K562 (cell line): Measurements from ENCODE around the gene PDRG1. TPM values are rescaled to one million over a fixed set of nuclear protein-coding genes. Genes with fewer than 3 reads are reported as not detected.
A peak's percentile ranks its signal among the peaks of the same experiment; 100 is the strongest.

Experiments used
- DMBX1 ChIP-seq: fragments of 250-450 bp; sonication (Bioruptor Pico); IDR thresholded peaks from 2 replicates; pipeline ENCODE4 v1.8.0; 2022; ENCODE audit warnings: inconsistent platforms, mild to moderate bottlenecking, moderate library complexity, borderline replicate concordance
- EHMT2 ChIP-seq: fragments of 450-650 bp; IDR thresholded peaks from 2 replicates; pipeline ENCODE4 v1.6.1; 2018; ENCODE audit warnings: antibody characterized with exemption
- ELF1 ChIP-seq: fragments of 200-800 bp; sonication (Bioruptor generic); IDR thresholded peaks from 2 replicates; pipeline ENCODE4 v1.6.1; 2016; ENCODE audit warnings: missing genetic modification characterization, missing compliant biosample characterization
- HDAC1 ChIP-seq, 2 experiments: fragments of 450-650 bp; IDR thresholded peaks; 2 replicates each; pipeline ENCODE4 v1.6.1; 2016 to 2017; ENCODE audit warnings: inconsistent platforms in 1 of 2, mild to moderate bottlenecking in 1 of 2, moderate library complexity in 1 of 2
- HNRNPH1 ChIP-seq: fragments of 200-400 bp; formaldehyde crosslinking; optimal IDR thresholded peaks from 2 replicates; pipeline ENCODE3; 2017; ENCODE audit warnings: low read depth, mild to moderate bottlenecking, low read length, moderate library complexity
- HSF4 ChIP-seq: fragments of 250-450 bp; sonication (Bioruptor Pico); IDR thresholded peaks from 2 replicates; pipeline ENCODE4 v2.1.2; 2022; ENCODE audit warnings: mild to moderate bottlenecking, moderate library complexity, borderline replicate concordance
- NFE2 ChIP-seq: IDR thresholded peaks from 2 replicates; pipeline ENCODE4 v1.6.1; 2014; ENCODE audit warnings: antibody characterized with exemption, low read depth
- NR1H2 ChIP-seq: sonication (generic); formaldehyde crosslinking; IDR thresholded peaks from 2 replicates; pipeline ENCODE4 v1.4.0; 2020; ENCODE audit warnings: mild to moderate bottlenecking, missing genetic modification reagents
- NR3C1 ChIP-seq: sonication (generic); formaldehyde crosslinking; IDR thresholded peaks from 2 replicates; pipeline ENCODE4 v1.8.1; 2022; ENCODE audit warnings: missing genetic modification reagents
- RB1 ChIP-seq: fragments of 450-650 bp; IDR thresholded peaks from 2 replicates; pipeline ENCODE4 v1.6.1; 2017; ENCODE audit warnings: low read depth, mild to moderate bottlenecking
- SMARCA5 ChIP-seq: fragments of 450-650 bp; IDR thresholded peaks from 2 replicates; pipeline ENCODE4 v1.6.1; 2016
- SRSF9 ChIP-seq: fragments of 200-400 bp; formaldehyde crosslinking; IDR thresholded peaks from 2 replicates; pipeline ENCODE4 v1.6.1; 2017; ENCODE audit warnings: low read depth, low read length, borderline replicate concordance
- STAT6 ChIP-seq: sonication (generic); formaldehyde crosslinking; IDR thresholded peaks from 2 replicates; pipeline ENCODE4 v1.8.1; 2023; ENCODE audit warnings: mild to moderate bottlenecking, missing genetic modification reagents
- XRCC5 ChIP-seq: fragments of 200-400 bp; formaldehyde crosslinking; IDR thresholded peaks from 2 replicates; pipeline ENCODE4 v1.6.1; 2017; ENCODE audit warnings: low read depth, mild to moderate bottlenecking, low read length
- ZNF174 ChIP-seq: fragments of 250-450 bp; sonication (Bioruptor Pico); IDR thresholded peaks from 2 replicates; pipeline ENCODE4 v1.4.0; 2020; ENCODE audit warnings: mild to moderate bottlenecking
- ZNF347 ChIP-seq: fragments of 450-650 bp; formaldehyde crosslinking; IDR thresholded peaks from 2 replicates; pipeline ENCODE4 v1.4.0; 2020; ENCODE audit warnings: low read depth, mild to moderate bottlenecking, moderate library complexity
- ZNF395 ChIP-seq: fragments of 200-800 bp; sonication (Bioruptor generic); IDR thresholded peaks from 2 replicates; pipeline ENCODE4 v1.6.1; 2017; ENCODE audit warnings: missing genetic modification characterization, missing compliant biosample characterization
- ZNF584 ChIP-seq: fragments of 200-800 bp; sonication (Bioruptor generic); IDR thresholded peaks from 2 replicates; pipeline ENCODE4 v1.6.1; 2016; ENCODE audit warnings: low read depth, mild to moderate bottlenecking, missing genetic modification characterization, missing compliant biosample characterization
- polyA plus RNA-seq, 8 experiments: library from polyadenylated mRNA; depleted of rRNA in 4 of 8; stranded (reverse) in 5 of 8; unstranded in 3 of 8; fragments of >200 nt; fragmentation: Nextera tagmentation in 2 of 8; fragmentation: Illumina TruSeq in 1 of 8; extraction: Ambion mirVana in 2 of 8; extraction: Trizol in 1 of 8; gene quantifications; 2 replicates each; pipeline versions ENCODE4 v1.2.1 to v1.2.3, GENCODE V29; 2011 to 2014; ENCODE audit warnings: inconsistent platforms in 1 of 8, missing spikeins in 1 of 8
- total RNA-seq, 7 experiments: library from RNA; depleted of rRNA in 6 of 7; stranded (reverse); fragments of >200 nt in 6 of 7; fragmentation: Illumina TruSeq in 2 of 7; extraction: Trizol in 2 of 7; gene quantifications; 2 replicates each; pipeline versions ENCODE4 v1.2.1 to v1.2.3, GENCODE V29; 2011 to 2021; ENCODE audit warnings: low replicate concordance in 1 of 7
- TF ChIP-seq, protein P1 (sequence below): sonication (generic); formaldehyde crosslinking; IDR thresholded peaks from 2 replicates; pipeline ENCODE4 v1.8.0; 2023; ENCODE audit warnings: mild to moderate bottlenecking, missing genetic modification reagents
- TF ChIP-seq, protein P2 (sequence below): fragments of 450-650 bp; IDR thresholded peaks from 2 replicates; pipeline ENCODE4 v1.6.1; 2016; ENCODE audit warnings: antibody characterized with exemption

Gene PDRG1
- total and polyA plus RNA-seq, 9 of the 15 experiments (the other 6 are each of a cell fraction or from before 2014, with no cell fraction given): 12.6 to 58.6 (median 26.1) TPM

GRCh38 chr20:31968291-31969126, 16.7 kb upstream of the PDRG1 start (continued):
- peak; percentile 100 for TF ChIP-seq NR1H2 (CRISPR knock-in tag)
- peak; percentile 100 for TF ChIP-seq NR3C1 (CRISPR knock-in tag)
- peak; percentile 64; the same call in 1 of the 2 replicates for TF ChIP-seq HSF4 (CRISPR knock-in tag)
- peak; percentile 99 for TF ChIP-seq ZNF395 (CRISPR knock-in tag)
- peak; percentile 98; the same call in 1 of the 2 replicates for TF ChIP-seq STAT6
- TF ChIP-seq, protein P1, sequence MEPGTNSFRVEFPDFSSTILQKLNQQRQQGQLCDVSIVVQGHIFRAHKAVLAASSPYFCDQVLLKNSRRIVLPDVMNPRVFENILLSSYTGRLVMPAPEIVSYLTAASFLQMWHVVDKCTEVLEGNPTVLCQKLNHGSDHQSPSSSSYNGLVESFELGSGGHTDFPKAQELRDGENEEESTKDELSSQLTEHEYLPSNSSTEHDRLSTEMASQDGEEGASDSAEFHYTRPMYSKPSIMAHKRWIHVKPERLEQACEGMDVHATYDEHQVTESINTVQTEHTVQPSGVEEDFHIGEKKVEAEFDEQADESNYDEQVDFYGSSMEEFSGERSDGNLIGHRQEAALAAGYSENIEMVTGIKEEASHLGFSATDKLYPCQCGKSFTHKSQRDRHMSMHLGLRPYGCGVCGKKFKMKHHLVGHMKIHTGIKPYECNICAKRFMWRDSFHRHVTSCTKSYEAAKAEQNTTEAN: peak; percentile 99
- TF ChIP-seq DMBX1 (CRISPR knock-in tag): peak; percentile 98
- TF ChIP-seq NFE2: no peak
- TF ChIP-seq ZNF584 (CRISPR knock-in tag): peak; percentile 93; the same call in 1 of the 2 replicates
- no peak for TF ChIP-seq ZNF347 (CRISPR knock-in tag)
- TF ChIP-seq SRSF9: no peak
- TF ChIP-seq, protein P2, sequence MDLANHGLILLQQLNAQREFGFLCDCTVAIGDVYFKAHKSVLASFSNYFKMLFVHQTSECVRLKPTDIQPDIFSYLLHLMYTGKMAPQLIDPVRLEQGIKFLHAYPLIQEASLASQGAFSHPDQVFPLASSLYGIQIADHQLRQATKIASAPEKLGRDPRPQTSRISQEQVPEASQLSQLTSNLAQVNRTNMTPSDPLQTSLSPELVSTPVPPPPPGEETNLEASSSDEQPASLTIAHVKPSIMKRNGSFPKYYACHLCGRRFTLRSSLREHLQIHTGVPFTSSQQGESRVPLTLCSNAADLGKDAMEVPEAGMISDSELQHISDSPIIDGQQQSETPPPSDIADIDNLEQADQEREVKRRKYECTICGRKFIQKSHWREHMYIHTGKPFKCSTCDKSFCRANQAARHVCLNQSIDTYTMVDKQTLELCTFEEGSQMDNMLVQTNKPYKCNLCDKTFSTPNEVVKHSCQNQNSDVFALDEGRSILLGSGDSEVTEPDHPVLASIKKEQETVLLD: no peak
- TF ChIP-seq EHMT2: peak; percentile 100
- TF ChIP-seq SMARCA5: no peak
- peak in 1 of 2 experiments; percentile 98; a peak in 2 of 4 replicates for TF ChIP-seq HDAC1 (IDR thresholded peaks at IDR 0.05)
- peak; percentile 93 for TF ChIP-seq RB1
- no peak for TF ChIP-seq ZNF174 (CRISPR knock-in tag)
- TF ChIP-seq XRCC5: peak; percentile 92
- no peak for TF ChIP-seq HNRNPH1
- 0 out of 2 replicates have a peak, but pooled peaks have one; percentile 7 for TF ChIP-seq ELF1
